H9 (cell line): ENCODE data around the gene A1BG. TPM values are rescaled to one million over a fixed set of nuclear protein-coding genes. Genes with fewer than 3 reads are reported as not detected.

Experiments used
- DNase-seq: peaks from one replicate; pipeline ENCODE4 v3.0.0-alpha.2; 2017
- H2AFZ ChIP-seq: one replicate; pipeline ENCODE4 v1.6.1; 2013; ENCODE audit warnings: mild to moderate bottlenecking, low read length, control low read depth, moderate library complexity
- H2AK5ac ChIP-seq: 2 replicates; pipeline ENCODE4 v1.6.1; 2013; ENCODE audit warnings: low read length, control low read depth, mixed read lengths; ENCODE audit not compliant: insufficient read length
- H2BK120ac ChIP-seq: one replicate; pipeline ENCODE4 v1.6.1; 2013; ENCODE audit warnings: low read depth, mild to moderate bottlenecking, low read length, control low read depth, inconsistent platforms; ENCODE audit not compliant: poor library complexity, severe bottlenecking
- H2BK12ac ChIP-seq: 2 replicates; pipeline ENCODE4 v1.6.1; 2013; ENCODE audit warnings: low read length, control low read depth, mixed read lengths, low read depth; ENCODE audit not compliant: insufficient read length
- H2BK15ac ChIP-seq: 2 replicates; pipeline ENCODE4 v1.6.1; 2013; ENCODE audit warnings: low read depth, low read length, control low read depth
- H2BK20ac ChIP-seq: one replicate; pipeline ENCODE4 v1.6.1; 2013; ENCODE audit warnings: low read depth, mild to moderate bottlenecking, low read length, control low read depth, inconsistent platforms; ENCODE audit not compliant: poor library complexity, severe bottlenecking
- H2BK5ac ChIP-seq: 2 replicates; pipeline ENCODE4 v1.6.1; 2013; ENCODE audit warnings: low read length, control low read depth, mixed read lengths; ENCODE audit not compliant: insufficient read length
- H3K14ac ChIP-seq: 2 replicates; pipeline ENCODE4 v1.6.1; 2013; ENCODE audit warnings: low read length, control low read depth; ENCODE audit not compliant: insufficient read depth
- H3K18ac ChIP-seq: 2 replicates; pipeline ENCODE4 v1.6.1; 2013; ENCODE audit warnings: low read depth, mild to moderate bottlenecking, mixed read lengths, low read length, control low read depth; ENCODE audit not compliant: insufficient read length
- H3K23ac ChIP-seq: 2 replicates; pipeline ENCODE4 v1.6.1; 2013; ENCODE audit warnings: low read length, control low read depth, mixed read lengths, low read depth; ENCODE audit not compliant: insufficient read length
- H3K23me2 ChIP-seq: 2 replicates; pipeline ENCODE4 v1.6.1; 2013; ENCODE audit warnings: low read depth, mild to moderate bottlenecking, mixed read lengths, low read length, control low read depth; ENCODE audit not compliant: insufficient read length, poor library complexity, severe bottlenecking
- H3K27ac ChIP-seq: 2 replicates; pipeline ENCODE4 v1.5.1; 2013; ENCODE audit warnings: low read length, control low read depth, mixed read lengths, low read depth; ENCODE audit not compliant: insufficient read length
- H3K27me3 ChIP-seq: 2 replicates; pipeline ENCODE4 v1.6.1; 2013; ENCODE audit warnings: low read length, control low read depth, inconsistent platforms; ENCODE audit not compliant: insufficient read depth
- H3K4ac ChIP-seq: 2 replicates; pipeline ENCODE4 v1.6.1; 2013; ENCODE audit warnings: low read depth, mild to moderate bottlenecking, control low read depth, inconsistent platforms, low read length, moderate library complexity
- H3K4me1 ChIP-seq: 2 replicates; pipeline ENCODE4 v1.6.1; 2013; ENCODE audit warnings: low read length, control low read depth, inconsistent platforms; ENCODE audit not compliant: insufficient read depth
- H3K4me2 ChIP-seq: 2 replicates; pipeline ENCODE4 v1.6.1; 2013; ENCODE audit warnings: low read length, control low read depth, mixed read lengths; ENCODE audit not compliant: insufficient read length, insufficient read depth
- H3K56ac ChIP-seq: 2 replicates; pipeline ENCODE4 v1.6.1; 2013; ENCODE audit warnings: low read depth, mild to moderate bottlenecking, mixed read lengths, low read length, control low read depth; ENCODE audit not compliant: insufficient read length
- H3K79me1 ChIP-seq: 2 replicates; pipeline ENCODE4 v1.6.1; 2013; ENCODE audit warnings: low read depth, mild to moderate bottlenecking, moderate library complexity, low read length, control low read depth, inconsistent platforms; ENCODE audit not compliant: insufficient read depth, poor library complexity, severe bottlenecking
- H3K79me2 ChIP-seq: 2 replicates; pipeline ENCODE4 v1.6.1; 2013; ENCODE audit warnings: low read length, control low read depth, inconsistent platforms; ENCODE audit not compliant: insufficient read depth
- H3K9ac ChIP-seq: 2 replicates; pipeline ENCODE4 v1.6.1; 2013; ENCODE audit warnings: low read length, control low read depth, mixed read lengths; ENCODE audit not compliant: insufficient read length; ENCODE audit errors: extremely low read depth
- H3K9me3 ChIP-seq: one replicate; pipeline ENCODE4 v1.6.1; 2013; ENCODE audit warnings: low read depth, low read length, inconsistent platforms; ENCODE audit not compliant: control insufficient read depth
- H3T11ph ChIP-seq: one replicate; pipeline ENCODE4 v1.6.1; 2013; ENCODE audit warnings: mild to moderate bottlenecking, low read length, control low read depth, inconsistent platforms
- H4K20me1 ChIP-seq: one replicate; pipeline ENCODE4 v1.6.1; 2013; ENCODE audit not compliant: control insufficient read depth, insufficient read length, insufficient read depth
- H4K5ac ChIP-seq: 2 replicates; pipeline ENCODE4 v1.6.1; 2013; ENCODE audit warnings: low read depth, mild to moderate bottlenecking, mixed read lengths, low read length, control low read depth; ENCODE audit not compliant: insufficient read length
- H4K8ac ChIP-seq: replicated peaks from 2 replicates; pipeline ENCODE4 v1.6.1; 2013; ENCODE audit warnings: low read length, control low read depth, mixed read lengths, low read depth; ENCODE audit not compliant: insufficient read length
- H4K91ac ChIP-seq: 2 replicates; pipeline ENCODE4 v1.6.1; 2013; ENCODE audit warnings: low read depth, mild to moderate bottlenecking, moderate library complexity, mixed read lengths, low read length, control low read depth; ENCODE audit not compliant: insufficient read length
- H3K27ac Mint-ChIP-seq, 3 experiments: 2 replicates in 2 of 3; 3 replicates in 1 of 3; pipeline ENCODE4 v1.8.0; 2020 to 2021; ENCODE audit warnings: mixed read lengths in 3 of 3, mild to moderate bottlenecking in 1 of 3, moderate library complexity in 1 of 3
- H3K27me3 Mint-ChIP-seq: 2 replicates; pipeline ENCODE4 v1.8.0; 2021; ENCODE audit warnings: low read depth, mild to moderate bottlenecking, moderate library complexity, mixed read lengths
- H3K36me3 Mint-ChIP-seq, 3 experiments: 2 replicates in 2 of 3; 3 replicates in 1 of 3; pipeline ENCODE4 v1.8.0; 2020 to 2021; ENCODE audit warnings: low read depth in 3 of 3, mixed read lengths in 3 of 3; ENCODE audit not compliant: insufficient read depth in 1 of 3
- H3K4me1 Mint-ChIP-seq, 2 experiments: 2 replicates each; pipeline ENCODE4 v1.8.0; 2020; ENCODE audit warnings: mixed read lengths in 2 of 2
- H3K4me3 Mint-ChIP-seq, 2 experiments: 2 replicates in 1 of 2; 3 replicates in 1 of 2; pipeline ENCODE4 v1.8.0; 2020 to 2021; ENCODE audit warnings: mild to moderate bottlenecking in 2 of 2, mixed read lengths in 2 of 2, moderate library complexity in 1 of 2
- H3K9me3 Mint-ChIP-seq, 2 experiments: 2 replicates in 1 of 2; 3 replicates in 1 of 2; pipeline ENCODE4 v1.8.0; 2020; ENCODE audit warnings: mild to moderate bottlenecking in 2 of 2, mixed read lengths in 2 of 2, moderate library complexity in 1 of 2
- WGBS: extraction: QIAGEN DNeasy Blood & Tissue Kit; methylation state at CpG from one replicate; pipeline ENCODE4 v1.1.7; 2013; ENCODE audit warnings: missing lambda C conversion rate, low lambda C conversion rate, mixed read lengths; ENCODE audit not compliant: insufficient read length; ENCODE audit errors: extremely low coverage; 5-methylcytosine and 5-hydroxymethylcytosine counted together
- total RNA-seq: library from RNA; stranded (reverse); gene quantifications from 2 replicates; pipeline ENCODE4 v1.2.1, GENCODE V29; 2021
- TF ChIP-seq, protein P1 (sequence below): fragments of 200-600 bp; sonication (generic); conservative IDR thresholded peaks from 3 replicates; pipeline ENCODE4 v1.8.0; 2021; ENCODE audit warnings: antibody characterized with exemption, mild to moderate bottlenecking

A1BG gene
- total RNA-seq, 1 experiment from 2014 or later: 17.4 TPM

DNA sequence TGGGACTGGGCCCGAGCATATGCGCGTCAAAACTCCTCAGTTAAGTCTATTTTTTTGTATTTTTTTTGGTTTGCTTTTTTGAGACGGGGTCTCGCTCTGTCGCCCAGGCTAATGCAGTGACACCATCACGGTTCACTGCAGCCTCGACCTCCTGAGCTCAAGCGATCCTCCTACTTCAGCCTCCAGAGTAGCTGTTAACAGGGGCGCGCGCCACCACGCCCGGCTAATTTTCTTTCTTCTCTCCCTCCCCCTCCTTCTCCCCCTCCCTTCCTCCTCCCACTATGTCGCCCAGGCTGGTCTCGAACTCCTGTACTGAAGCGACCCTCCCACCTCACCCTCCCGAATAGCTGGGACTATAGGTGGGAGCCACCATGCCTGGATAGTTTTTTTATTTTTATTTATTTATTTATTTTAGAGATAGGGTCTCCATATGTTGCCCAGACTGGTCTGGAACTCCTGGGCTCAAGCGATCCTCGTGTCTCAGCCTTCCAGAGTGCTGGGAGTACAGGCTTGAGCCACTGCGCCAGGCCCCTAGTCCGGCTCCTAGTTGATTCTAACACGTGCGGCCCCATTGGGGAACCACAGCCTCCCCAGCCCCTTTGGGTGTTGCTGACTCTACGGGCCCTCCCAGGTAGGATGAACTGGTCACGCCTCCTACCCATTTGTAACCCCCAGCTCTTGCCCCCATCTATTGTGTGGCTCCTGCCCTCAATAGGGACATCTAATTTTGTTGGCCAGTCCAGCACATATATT, 28.3 kb upstream of the A1BG start:
- H3K4me1 Mint-ChIP-seq: peaks cover 15 to 21% of the 10 kb centered on the region in 2 experiments
- Histone ChIP-seq H3K79me1 (no peaks in the 10 kb centered on the region), H2BK120ac (no peak overlapping the region), H4K91ac (no peak overlapping the region), H4K5ac (no peak overlapping the region), H2AFZ (no peak overlapping the region), H3K27me3 (no peaks in the 10 kb centered on the region), H3K4me1 (peaks cover 3% of the 10 kb centered on the region; the same call in 1 of the 2 replicates), H3K23me2 (peaks cover 10% of the 10 kb centered on the region), H3K4ac (no peak overlapping the region), H4K20me1 (no peaks in the 10 kb centered on the region), H2AK5ac (no peak overlapping the region), H2BK12ac (no peak overlapping the region), H3K18ac (peak overlapping the region; percentile 7), H2BK15ac (no peak overlapping the region), H2BK5ac (no peak overlapping the region), H4K8ac (no peak overlapping the region), H3T11ph (no peak overlapping the region), H3K23ac (no peak overlapping the region), H3K9me3 (no peaks in the 10 kb centered on the region), H2BK20ac (no peak overlapping the region), H3K79me2 (no peaks in the 10 kb centered on the region), H3K14ac (no peak overlapping the region), H3K56ac (no peak overlapping the region), H3K4me2 (peak overlapping the region; percentile 66), H3K27ac (no peak overlapping the region), H3K9ac (no peak overlapping the region)
- no peak for DNase-seq
- TF ChIP-seq, protein P1, sequence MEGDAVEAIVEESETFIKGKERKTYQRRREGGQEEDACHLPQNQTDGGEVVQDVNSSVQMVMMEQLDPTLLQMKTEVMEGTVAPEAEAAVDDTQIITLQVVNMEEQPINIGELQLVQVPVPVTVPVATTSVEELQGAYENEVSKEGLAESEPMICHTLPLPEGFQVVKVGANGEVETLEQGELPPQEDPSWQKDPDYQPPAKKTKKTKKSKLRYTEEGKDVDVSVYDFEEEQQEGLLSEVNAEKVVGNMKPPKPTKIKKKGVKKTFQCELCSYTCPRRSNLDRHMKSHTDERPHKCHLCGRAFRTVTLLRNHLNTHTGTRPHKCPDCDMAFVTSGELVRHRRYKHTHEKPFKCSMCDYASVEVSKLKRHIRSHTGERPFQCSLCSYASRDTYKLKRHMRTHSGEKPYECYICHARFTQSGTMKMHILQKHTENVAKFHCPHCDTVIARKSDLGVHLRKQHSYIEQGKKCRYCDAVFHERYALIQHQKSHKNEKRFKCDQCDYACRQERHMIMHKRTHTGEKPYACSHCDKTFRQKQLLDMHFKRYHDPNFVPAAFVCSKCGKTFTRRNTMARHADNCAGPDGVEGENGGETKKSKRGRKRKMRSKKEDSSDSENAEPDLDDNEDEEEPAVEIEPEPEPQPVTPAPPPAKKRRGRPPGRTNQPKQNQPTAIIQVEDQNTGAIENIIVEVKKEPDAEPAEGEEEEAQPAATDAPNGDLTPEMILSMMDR: no peak
- peak overlapping the region; percentile 82 to 86 for H3K4me3 Mint-ChIP-seq
- H3K27me3 Mint-ChIP-seq: no peaks in the 10 kb centered on the region
- no peaks in the 10 kb centered on the region for H3K9me3 Mint-ChIP-seq
- H3K27ac Mint-ChIP-seq: peak overlapping the region; percentile 28 to 86 (median 62); a peak in 3 of 7 replicates
- H3K36me3 Mint-ChIP-seq: no peaks in the 10 kb centered on the region; a peak in 1 of 7 replicates
- no CpG with 5 or more reads among the region's 26 CpGs for WGBS
